Esophagus muscularis mucosa (tissue), 3 donors: ENCODE measurements around the gene LAMB1.

Experiments
- POLR2A ChIP-seq: fragments of 450-650 bp; IDR thresholded peaks from one replicate; pipeline ENCODE4 v1.6.1; 2017; ENCODE audit warnings: antibody characterized with exemption, moderate library complexity, mild to moderate bottlenecking, low read depth
- POLR2AphosphoS5 ChIP-seq, 2 donors: sonication (generic); formaldehyde crosslinking; IDR thresholded peaks; one replicate each; pipeline ENCODE4 v1.6.1; 2017; ENCODE audit warnings: antibody characterized with exemption in 2 of 2
- TF ChIP-seq, protein P1 (sequence below), 3 experiments: fragments of 200-600 bp in 2 of 3; fragments of 450-650 bp in 1 of 3; sonication (generic) in 2 of 3; IDR thresholded peaks; one replicate each; pipeline ENCODE4 v1.5.1; 2017 to 2019; ENCODE audit warnings: antibody characterized with exemption in 3 of 3, mild to moderate bottlenecking in 2 of 3, moderate library complexity in 1 of 3

DNA sequence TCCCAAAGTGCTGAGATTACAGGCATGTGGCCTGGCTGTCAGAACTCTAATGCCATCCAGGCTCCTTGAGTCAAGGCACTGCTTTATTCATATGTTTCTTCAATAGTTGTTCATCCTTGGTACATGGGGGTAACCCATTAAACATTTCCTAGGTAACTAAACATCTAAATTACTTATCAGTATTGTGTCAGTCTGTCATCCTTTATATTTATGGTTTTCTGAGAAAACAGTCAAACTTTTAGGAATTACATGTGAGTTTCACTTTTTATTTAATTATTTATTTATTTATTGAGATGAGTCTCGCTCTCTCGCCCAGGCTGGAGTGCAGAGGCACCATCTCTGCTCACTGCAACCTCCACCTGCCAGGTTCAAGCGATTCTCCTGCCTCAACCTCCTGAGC is 45.5 kb upstream of the LAMB1 start:
- TF ChIP-seq, protein P1, sequence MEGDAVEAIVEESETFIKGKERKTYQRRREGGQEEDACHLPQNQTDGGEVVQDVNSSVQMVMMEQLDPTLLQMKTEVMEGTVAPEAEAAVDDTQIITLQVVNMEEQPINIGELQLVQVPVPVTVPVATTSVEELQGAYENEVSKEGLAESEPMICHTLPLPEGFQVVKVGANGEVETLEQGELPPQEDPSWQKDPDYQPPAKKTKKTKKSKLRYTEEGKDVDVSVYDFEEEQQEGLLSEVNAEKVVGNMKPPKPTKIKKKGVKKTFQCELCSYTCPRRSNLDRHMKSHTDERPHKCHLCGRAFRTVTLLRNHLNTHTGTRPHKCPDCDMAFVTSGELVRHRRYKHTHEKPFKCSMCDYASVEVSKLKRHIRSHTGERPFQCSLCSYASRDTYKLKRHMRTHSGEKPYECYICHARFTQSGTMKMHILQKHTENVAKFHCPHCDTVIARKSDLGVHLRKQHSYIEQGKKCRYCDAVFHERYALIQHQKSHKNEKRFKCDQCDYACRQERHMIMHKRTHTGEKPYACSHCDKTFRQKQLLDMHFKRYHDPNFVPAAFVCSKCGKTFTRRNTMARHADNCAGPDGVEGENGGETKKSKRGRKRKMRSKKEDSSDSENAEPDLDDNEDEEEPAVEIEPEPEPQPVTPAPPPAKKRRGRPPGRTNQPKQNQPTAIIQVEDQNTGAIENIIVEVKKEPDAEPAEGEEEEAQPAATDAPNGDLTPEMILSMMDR (IDR thresholded peaks at IDR 0.05): no peak
- TF ChIP-seq POLR2A (no peak), POLR2AphosphoS5 (IDR thresholded peaks at IDR 0.05) (no peak)
